ENCODE results near the gene LCNL1. TPM values are rescaled to one million over a fixed set of nuclear protein-coding genes. Genes with fewer than 3 reads are reported as not detected.

LCNL1 gene
- total and polyA plus RNA-seq, 8 donors: 0.12 to 0.38 (median 0.17) TPM; not detected in 3

DNA sequence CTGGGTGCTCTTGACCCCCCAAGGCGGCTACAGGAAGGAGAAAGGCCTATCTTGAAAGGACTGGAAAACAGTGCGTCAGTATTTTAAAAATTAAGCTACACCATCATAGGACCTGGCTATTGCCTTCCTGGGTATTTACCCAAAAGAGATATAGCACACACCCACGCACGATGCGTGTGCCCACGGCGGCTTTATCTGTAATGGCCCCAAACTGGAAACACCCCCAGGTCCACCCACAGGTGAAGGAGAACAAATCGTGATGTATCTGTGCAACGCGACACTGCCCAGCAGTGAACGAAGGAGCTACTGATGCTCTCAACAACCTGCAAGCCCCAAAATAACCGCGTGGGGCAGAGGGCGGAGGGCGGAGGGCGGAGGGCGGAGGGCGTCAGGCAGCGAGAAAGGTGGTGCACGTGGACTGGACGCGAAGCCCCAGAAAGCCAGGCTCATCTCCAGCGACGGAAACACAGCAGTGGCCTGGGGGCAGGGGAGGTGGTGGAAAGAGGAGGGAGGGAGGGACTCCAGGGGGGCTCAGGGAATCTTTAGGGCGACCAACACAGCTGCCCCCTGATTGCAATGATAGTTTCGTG is 17.9 kb upstream of the LCNL1 start:
- Histone ChIP-seq H3K27me3 (no peaks in the 10 kb centered on the region), H3K9me3 (no peaks in the 10 kb centered on the region), H3K36me3 (no peaks in the 10 kb centered on the region), H3K4me3 (no peak overlapping the region), H3K27ac (no peak overlapping the region), H3K4me1 (peaks cover 0 to 5% (median 4%) of the 10 kb centered on the region in 3 donors)
- TF ChIP-seq, protein P1, sequence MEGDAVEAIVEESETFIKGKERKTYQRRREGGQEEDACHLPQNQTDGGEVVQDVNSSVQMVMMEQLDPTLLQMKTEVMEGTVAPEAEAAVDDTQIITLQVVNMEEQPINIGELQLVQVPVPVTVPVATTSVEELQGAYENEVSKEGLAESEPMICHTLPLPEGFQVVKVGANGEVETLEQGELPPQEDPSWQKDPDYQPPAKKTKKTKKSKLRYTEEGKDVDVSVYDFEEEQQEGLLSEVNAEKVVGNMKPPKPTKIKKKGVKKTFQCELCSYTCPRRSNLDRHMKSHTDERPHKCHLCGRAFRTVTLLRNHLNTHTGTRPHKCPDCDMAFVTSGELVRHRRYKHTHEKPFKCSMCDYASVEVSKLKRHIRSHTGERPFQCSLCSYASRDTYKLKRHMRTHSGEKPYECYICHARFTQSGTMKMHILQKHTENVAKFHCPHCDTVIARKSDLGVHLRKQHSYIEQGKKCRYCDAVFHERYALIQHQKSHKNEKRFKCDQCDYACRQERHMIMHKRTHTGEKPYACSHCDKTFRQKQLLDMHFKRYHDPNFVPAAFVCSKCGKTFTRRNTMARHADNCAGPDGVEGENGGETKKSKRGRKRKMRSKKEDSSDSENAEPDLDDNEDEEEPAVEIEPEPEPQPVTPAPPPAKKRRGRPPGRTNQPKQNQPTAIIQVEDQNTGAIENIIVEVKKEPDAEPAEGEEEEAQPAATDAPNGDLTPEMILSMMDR (IDR thresholded peaks at IDR 0.05): no peak
- ATAC-seq (no peak), FAIRE-seq (no peak), DNase-seq (no peak)
- intact Hi-C loops (cut with DNase I): loop anchor here in 1 of 3 donors (5.0 kb wide), 1 partner anchor 57 kb away; no protein-coding TSS in a partner anchor
- 78 to 85% methylated on average over 26 of the region's 26 CpGs for WGBS, 2 donors

DNA sequence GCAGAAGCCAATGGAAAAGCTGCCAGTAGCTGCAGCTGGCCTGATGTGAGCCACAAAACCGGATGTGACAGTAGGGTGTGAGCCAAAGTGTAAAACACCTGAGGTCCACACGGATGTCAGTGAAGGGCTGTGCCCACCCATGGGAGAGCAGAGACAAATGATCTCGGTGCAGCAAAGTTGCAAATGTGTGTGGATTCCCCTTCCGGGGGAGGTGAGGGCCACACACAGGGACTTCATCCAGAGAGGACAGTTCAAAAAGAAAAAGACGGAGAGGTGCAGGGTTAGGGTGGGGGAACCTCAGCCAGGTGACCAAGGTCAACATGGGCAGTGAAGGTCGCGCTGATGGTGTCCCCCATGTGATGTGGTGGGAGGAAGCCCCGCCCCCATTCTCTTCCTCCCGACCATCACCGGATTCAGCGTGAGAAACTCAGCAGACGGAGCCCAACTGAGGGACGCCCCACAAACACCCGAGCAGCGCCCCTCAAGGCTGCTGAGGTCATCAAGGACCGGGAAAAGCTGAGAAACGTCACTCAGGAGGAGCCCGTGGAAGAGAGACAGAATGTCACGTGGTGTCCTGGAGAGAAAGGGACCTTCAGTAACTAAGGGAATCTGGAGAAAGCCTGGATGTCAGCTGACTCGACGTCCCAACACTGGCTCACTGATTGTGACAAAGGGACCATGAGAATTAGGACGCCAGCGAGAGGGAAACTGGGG is 16.9 kb upstream of the LCNL1 start:
- Histone ChIP-seq H3K36me3 (no peaks in the 10 kb centered on the region), H3K9me3 (no peaks in the 10 kb centered on the region), H3K4me3 (no peak overlapping the region), H3K27me3 (no peaks in the 10 kb centered on the region), H3K4me1 (peaks cover 0 to 5% (median 4%) of the 10 kb centered on the region in 3 donors), H3K27ac (no peak overlapping the region)
- WGBS, 2 donors: 12 to 13% methylated on average over 23 of the region's 23 CpGs
- TF ChIP-seq, protein P1 (IDR thresholded peaks at IDR 0.05): no peak
- no peak for DNase-seq
- peak in 3 of 4 donors; percentile 14 to 50 (median 16) for ATAC-seq
- intact Hi-C loops (cut with DNase I): no loop called here
- FAIRE-seq: no peak

DNA sequence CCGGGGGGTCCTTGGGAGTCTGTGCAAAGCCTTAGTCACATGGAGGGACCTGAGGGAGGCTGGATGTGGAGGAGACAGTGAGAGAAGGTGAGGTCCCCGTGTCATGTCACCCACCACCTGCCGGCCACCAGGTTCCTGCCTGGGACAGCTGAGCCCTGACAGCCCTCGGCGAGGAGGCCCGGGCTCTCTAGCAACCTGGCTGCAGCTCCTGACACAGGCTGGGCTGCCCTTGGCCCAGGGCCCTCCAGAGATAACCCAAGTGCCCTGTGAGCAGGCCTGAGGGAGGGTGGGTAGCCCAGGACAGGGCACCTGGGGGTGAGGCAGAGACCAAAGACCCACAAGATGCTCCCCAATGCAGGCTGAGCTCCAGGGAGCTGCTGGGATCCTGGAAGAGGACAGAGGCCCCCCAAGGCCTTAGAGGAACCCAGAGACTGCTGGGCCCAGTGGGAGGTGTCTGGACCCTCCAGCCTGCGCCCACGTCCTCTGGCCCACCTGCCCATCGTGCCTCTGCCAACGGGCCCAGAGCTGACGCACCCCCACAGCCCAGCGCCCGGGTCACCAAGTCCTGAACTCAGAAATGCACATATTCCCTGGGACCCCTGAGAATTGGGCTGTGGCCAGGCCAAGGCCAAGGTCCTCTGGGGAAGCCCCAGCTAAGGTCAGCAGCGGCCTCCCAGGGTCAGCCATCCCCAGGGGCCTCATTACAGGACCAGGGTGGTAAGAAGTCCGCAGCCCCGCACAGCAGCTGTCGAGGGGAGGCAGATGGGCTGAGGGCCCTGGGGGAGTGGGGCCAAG is 14.3 kb upstream of the LCNL1 start:
- peaks cover 0 to 5% (median 4%) of the 10 kb centered on the region in 3 donors for H3K4me1 ChIP-seq
- intact Hi-C loops (cut with DNase I): no loop called here
- DNase-seq (no peak), ATAC-seq (no peak), FAIRE-seq (no peak)
- H3K27ac ChIP-seq: no peak overlapping the region
- no peak overlapping the region for H3K4me3 ChIP-seq
- no peaks in the 10 kb centered on the region for H3K9me3 ChIP-seq
- H3K27me3 ChIP-seq: no peaks in the 10 kb centered on the region
- no peaks in the 10 kb centered on the region for H3K36me3 ChIP-seq
- WGBS, 2 donors: 73 to 76% methylated on average over 14 to 17 of the region's 17 CpGs
- TF ChIP-seq, protein P1 (IDR thresholded peaks at IDR 0.05): no peak

DNA sequence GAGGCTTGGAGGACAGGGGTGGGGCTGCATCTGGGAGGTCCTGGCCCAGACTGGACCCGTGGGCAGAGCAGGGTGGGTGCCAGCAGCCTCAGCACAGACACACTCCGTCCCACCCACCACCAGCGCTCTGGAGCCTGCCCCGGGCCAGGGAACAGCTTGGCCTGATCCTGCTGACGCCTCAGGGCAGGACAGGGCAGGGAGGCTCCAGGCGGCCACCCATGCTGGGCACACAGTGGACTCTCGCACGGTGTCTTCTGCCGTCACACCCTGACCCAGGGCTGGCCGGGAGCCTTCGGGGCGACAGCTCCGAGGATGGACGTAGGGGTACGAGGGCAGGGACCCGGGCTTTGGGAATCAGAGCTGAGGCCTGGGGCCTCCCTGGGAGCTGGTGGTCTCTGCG is 13.6 kb upstream of the LCNL1 start:
- H3K27me3 ChIP-seq: no peaks in the 10 kb centered on the region
- no peak overlapping the region for H3K27ac ChIP-seq
- FAIRE-seq: no peak
- no peak overlapping the region for H3K4me3 ChIP-seq
- TF ChIP-seq, protein P1 (IDR thresholded peaks at IDR 0.05): no peak
- no peak for DNase-seq
- H3K4me1 ChIP-seq: peaks cover 0 to 5% (median 4%) of the 10 kb centered on the region in 3 donors
- H3K36me3 ChIP-seq: no peaks in the 10 kb centered on the region
- ATAC-seq: no peak
- 84 to 85% methylated on average over 17 of the region's 17 CpGs for WGBS, 2 donors
- intact Hi-C loops (cut with DNase I): no loop called here
- H3K9me3 ChIP-seq: no peaks in the 10 kb centered on the region
